GM19438 (cell line): ENCODE results near the gene ECHS1.

Experiments
- ATAC-seq: cut with Tn5 transposase; IDR thresholded peaks from one replicate; pipeline ENCODE4 v1.9.1; 2021; ENCODE audit warnings: low read depth; ENCODE audit not compliant: unreplicated experiment

ECHS1 gene

GRCh38 chr10:133347710-133348517 is 25.2 kb downstream of the ECHS1 start:
- ATAC-seq = no peak

- ATAC-seq = no peak
Observed at GRCh38 chr10:133346413-133346812, 26.7 kb downstream of the ECHS1 start.

GRCh38 chr10:133344236-133344635 is 28.9 kb downstream of the ECHS1 start:
- no peak for ATAC-seq

- no peak for ATAC-seq
Observed at GRCh38 chr10:133343558-133343957, 29.6 kb downstream of the ECHS1 start.

- ATAC-seq = no peak
Observed at GRCh38 chr10:133342942-133343341, 30.2 kb downstream of the ECHS1 start.

GRCh38 chr10:133341983-133342382 is 31.2 kb downstream of the ECHS1 start:
- no peak for ATAC-seq

- no peak for ATAC-seq
Observed at GRCh38 chr10:133339708-133340380, 33.3 kb downstream of the ECHS1 start.

GRCh38 chr10:133338080-133339071 is 34.8 kb downstream of the ECHS1 start:
- no peak for ATAC-seq

GRCh38 chr10:133337370-133337725 is 35.8 kb downstream of the ECHS1 start:
- no peak for ATAC-seq

GRCh38 chr10:133336577-133337369 is 36.4 kb downstream of the ECHS1 start, which contains the start of gene CALY:
CALY (minus strand) TSS chr10:133336896; CDS start chr10:133328989, 7,907 bp downstream.
- ATAC-seq = no peak

- no peak for ATAC-seq
Observed at GRCh38 chr10:133336118-133336576, 37.0 kb downstream of the ECHS1 start.

GRCh38 chr10:133335246-133336117 is 37.7 kb downstream of the ECHS1 start:
- no peak for ATAC-seq

GRCh38 chr10:133334503-133335245 is 38.5 kb downstream of the ECHS1 start:
- no peak for ATAC-seq

- no peak for ATAC-seq
Observed at GRCh38 chr10:133332936-133333699, 40.0 kb downstream of the ECHS1 start.

GRCh38 chr10:133329491-133330202 is 43.5 kb downstream of the ECHS1 start:
- ATAC-seq = peak; percentile 78

- no peak for ATAC-seq
Observed at GRCh38 chr10:133328358-133329343, 44.5 kb downstream of the ECHS1 start.
